ENCODE data around the gene TPM4.
"Not testable (repeated sequence)": the region's sequence is repeated elsewhere in the genome, so short reads cannot be mapped to it uniquely, and the experiment has no call there.

The TPM4 gene

GRCh38 chr19:16076154-16076957 is at the start of gene TPM4:
Gene TPM4 (plus strand): TSS chr19:16076495. CDS start chr19:16076566, 71 bp downstream.
- DNase-seq: peak; percentile 91 to 93

GRCh38 chr19:16026756-16027155 is 49.5 kb upstream of the TPM4 start:
- no peak for DNase-seq

DNA sequence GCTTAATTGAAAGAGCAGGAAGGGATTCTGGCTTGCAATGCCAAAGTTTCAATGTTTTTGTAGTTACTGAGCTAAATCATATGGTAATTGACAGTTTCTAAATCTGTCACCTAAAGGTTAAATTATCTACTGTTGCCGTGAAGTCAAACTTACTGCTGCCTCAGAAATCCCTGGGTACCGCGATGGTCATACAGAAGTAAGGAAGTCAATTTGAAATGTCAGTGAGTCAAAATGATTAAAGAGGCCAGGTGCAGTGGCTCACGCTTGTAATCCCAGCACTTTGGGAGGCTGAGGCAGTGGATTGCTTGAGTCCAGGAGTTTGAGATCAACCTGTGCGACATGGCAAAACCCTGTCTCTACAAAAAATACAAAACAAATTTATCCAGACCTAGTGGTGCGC is 48.8 kb upstream of the TPM4 start:
- DNase-seq: no peak

- not testable (repeated sequence) for DNase-seq
Measured at GRCh38 chr19:16030155-16030554, 46.1 kb upstream of the TPM4 start.

- DNase-seq: no peak
Measured at GRCh38 chr19:16030964-16031871, 45.1 kb upstream of the TPM4 start.

GRCh38 chr19:16031872-16032200 is 44.5 kb upstream of the TPM4 start:
- DNase-seq: no peak

DNA sequence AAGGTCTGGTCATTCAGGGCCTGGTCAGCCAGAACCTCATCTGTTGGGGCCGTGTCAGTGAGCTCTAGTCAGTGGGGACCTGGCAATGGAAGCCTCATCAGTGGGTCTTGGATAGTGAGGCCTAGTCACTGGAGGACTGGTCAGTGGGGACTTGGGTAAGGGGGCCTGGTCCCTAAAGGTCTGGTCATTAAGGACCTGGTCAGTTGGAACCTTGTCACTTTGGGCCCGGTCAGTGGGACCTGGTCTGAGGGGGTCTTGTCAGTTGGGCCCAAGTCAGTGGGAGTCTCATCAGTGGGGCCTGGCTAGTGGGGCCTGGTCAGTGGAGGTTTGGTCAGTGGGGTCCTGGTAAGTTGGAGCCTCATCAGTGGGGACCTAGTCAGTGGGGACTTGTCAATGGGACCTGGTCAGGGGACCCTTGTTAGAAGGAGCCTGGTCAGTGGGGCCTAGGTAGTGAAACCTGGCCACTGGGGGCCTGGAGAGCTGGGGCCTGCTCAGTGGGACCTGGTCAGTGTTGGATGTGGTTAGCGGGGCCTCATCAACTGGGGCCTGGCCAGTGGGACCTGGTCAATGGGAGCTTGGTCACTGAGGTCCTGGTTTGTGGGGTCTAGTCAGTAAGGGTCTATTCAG is 43.7 kb upstream of the TPM4 start:
- DNase-seq: no peak

DNA sequence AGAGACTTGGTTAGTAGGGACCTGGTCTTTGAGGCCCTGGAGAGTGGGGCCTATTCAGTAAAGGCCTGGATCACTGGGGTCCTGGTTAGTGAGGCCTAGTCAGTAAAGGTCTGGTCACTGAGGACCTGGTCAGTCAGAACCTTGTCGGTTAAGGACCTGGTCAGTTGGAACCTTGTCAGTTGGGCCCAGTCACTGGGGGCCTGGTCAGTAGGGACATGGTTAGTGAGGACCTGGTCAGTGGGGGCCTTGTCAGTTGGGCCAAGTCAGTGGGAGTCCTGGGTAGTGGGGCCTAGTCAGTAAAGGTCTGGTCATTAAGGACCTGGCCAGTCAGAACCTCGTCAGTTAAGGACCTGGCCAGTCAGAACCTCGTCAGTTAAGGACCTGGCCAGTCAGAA is 43.2 kb upstream of the TPM4 start:
- no peak for DNase-seq

DNA sequence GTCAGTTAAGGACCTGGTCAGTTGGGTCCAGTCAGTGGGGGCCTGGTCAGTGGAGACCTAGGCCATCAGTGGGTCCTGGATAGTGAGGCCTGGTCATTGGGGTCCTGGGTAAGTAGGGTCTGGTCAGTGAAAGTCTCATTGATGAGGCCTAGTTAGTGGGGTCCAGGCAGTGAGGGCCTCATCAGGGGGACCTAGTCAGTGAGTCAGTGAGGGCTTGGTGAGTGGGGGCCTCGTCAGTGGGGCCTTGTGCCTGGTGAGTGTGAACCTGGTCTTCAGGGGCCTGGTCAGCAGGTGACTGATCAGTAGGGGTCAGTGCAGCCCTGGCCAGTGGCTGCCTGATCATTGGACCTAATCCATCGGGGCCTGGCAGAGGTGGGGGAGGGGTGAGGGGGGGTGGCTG is 42.6 kb upstream of the TPM4 start:
- no peak for DNase-seq

- DNase-seq: no peak
Measured at GRCh38 chr19:16034180-16034579, 42.1 kb upstream of the TPM4 start.

- no peak for DNase-seq
Measured at GRCh38 chr19:16034958-16035560, 41.2 kb upstream of the TPM4 start.

DNA sequence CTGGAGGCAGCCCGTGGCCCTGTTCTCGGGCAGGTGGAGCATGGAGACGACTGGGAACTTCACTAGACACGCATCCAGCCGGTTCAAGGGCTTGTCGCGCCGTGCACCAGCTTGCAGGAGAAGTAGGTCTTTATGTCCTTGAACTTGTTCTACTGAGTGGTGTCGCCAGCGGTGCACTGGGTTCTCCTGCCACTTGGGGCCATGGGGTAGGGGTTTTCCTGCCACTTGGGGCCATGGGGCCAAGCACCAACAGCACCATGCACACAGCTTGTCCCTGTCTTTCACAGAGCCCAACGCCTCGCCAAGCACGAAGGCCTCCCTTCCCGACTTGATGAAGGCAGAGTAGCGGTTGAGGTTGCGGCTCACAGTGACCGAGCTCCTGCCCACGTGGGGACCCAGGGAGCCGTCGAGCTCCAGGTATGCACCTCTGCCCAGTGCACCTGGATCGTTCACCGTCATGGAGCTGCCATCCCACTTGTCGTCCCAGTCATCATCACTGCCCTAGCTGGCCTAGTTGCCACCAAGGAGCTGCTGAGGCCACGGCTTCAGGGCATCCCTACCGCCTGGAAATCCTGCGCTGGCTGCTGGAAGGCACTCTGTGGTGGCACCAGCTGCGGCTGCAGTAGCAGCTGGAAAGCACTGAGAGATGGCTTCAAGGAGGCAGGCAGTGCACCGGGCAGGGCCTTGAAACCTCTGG is 40.5 kb upstream of the TPM4 start:
- no peak for DNase-seq

DNA sequence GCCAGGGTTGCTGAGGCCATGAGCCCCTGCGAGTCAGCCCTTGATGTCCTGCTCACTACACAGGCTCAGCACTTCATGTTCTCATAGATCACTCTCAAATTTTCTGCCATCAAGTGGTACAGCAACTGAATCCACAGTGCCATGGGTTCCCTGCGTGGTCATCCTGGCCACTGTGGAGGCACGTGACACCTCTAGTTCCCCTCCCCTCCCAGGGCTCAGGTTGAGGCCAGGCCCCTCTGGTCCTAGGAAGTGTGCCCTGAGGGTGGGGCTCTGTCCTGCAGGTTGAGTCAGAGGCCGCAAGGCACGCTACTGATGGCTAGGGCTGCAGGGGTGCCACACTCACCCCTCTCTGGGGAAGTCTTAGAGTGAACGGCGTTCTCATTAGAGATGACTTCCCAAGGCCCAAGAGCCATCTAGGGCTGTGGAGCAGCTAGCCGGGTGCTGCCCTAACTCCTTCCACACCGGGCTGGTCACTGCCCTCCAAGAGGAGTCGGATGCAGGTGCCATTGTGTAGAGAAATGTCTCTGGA is 39.8 kb upstream of the TPM4 start:
- no peak for DNase-seq

- no peak for DNase-seq
Measured at GRCh38 chr19:16036941-16037340, 39.4 kb upstream of the TPM4 start.

- no peak for DNase-seq
Measured at GRCh38 chr19:16037424-16038195, 38.7 kb upstream of the TPM4 start.

DNA sequence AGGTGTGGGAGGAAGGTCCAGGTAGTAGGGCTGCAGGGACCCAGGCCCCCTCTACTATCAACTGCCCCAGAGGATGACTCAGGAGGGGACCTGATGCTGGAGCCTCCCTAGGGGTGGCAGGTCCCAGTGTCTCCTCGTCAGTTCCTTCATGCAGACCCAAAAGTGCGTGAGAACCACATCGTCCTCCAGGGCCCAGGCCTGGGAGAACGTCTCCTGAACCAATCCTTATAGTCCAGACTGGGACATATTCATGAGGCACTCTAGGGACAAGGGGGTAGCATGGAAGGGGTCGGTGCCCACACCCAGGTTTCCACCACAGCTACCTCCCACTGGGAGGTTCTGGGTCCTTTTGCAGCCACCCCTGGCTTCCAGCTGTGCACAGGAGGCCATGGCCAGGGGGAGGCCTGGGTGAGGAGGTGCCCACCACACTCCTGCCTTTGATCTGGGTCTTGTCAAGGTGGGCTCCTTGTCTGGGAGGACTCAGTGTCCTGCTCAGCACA is 38.0 kb upstream of the TPM4 start:
- no peak for DNase-seq

DNA sequence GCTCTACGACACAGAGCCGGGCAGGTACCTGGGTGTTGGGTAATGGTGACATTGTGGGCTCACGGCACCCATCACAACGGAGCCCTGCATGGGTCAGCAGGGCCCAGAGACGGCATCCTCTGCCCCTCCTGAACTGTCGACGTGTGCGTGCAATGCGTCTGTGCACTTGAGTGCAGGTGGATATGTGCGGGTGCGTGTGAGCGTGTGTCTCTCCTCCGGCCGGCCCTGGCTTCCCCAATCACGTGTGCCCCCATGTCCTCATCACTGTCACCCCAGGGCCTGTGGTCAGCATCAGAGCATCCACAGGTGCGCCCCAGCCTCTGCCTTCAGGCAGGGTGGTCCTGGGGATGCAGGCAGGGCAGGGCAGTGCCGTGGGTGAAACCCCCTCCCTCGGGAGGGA is 37.2 kb upstream of the TPM4 start:
- DNase-seq: no peak

GRCh38 chr19:16039545-16039944 is 36.8 kb upstream of the TPM4 start:
- no peak for DNase-seq

DNA sequence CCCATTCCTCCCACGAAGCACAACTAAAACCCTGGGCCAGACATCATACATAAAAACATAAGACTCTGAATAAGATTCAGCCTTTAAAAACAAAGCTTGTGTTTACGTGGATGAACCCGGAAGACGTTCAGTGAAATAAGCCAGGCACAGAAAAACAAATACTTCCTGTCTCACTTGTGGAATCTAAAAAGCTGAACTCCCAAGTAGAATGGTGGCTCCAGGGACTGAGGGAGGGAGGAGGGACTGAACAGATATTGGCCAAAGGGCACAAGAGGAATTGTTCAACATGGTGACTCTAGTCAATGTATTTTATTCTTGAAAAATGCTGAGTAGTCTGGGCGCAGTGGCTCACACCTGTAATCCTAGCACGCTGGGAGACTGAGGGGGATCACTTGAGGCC is 35.7 kb upstream of the TPM4 start:
- no peak for DNase-seq

DNA sequence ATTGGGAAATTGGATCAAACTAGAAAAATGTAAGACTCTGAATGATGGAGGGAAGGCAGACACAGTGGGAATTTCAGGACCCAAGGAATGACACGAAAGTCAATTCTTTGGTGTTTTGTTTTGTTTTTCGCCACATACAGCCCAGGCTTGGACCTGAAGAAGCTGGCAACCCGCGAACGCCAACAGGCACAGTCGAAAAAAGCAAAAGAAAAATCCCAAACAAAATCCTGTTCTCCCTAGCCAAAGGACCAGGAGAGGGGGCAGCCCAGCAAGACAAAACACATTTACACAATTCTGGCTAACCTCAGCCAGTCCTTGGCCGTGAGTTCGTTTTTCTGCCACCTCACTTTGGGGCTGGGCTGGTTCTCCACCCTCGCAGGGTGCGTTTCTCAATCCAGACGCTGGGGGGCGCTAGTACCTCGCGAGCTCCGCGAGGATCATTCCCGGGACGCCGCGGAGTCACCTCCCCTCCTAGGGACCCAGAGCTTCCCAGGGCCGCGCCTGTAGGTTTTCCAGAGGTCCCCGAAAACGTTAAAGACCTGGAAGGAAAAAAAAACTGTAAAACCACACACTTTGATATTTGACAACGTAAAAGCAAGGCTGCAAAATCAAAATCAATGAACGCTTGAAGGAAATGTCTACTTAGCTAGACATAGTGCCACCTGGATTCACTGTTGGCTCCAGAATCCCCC is 34.9 kb upstream of the TPM4 start:
- peak; percentile 82 to 88 for DNase-seq

- no peak for DNase-seq
Measured at GRCh38 chr19:16041991-16042386, 34.3 kb upstream of the TPM4 start.
